OCI-LY7 (cell line): ENCODE results near the gene GMPPA. TPM values are rescaled to one million over a fixed set of nuclear protein-coding genes. Genes with fewer than 3 reads are reported as not detected.

Experiments
- BruUV-seq: library from RNA; stranded (reverse); fragments of 400-500 nt; replicated peaks from 2 replicates; lab custom pipeline; 2021; lab: Mats Ljungman, UMichigan
- CTCF ChIA-PET: fragments of 300-600 bp; sonication (Branson Sonifier 250); formaldehyde crosslinking; loops from one replicate; lab custom pipeline; 2022; ENCODE audit warnings: antibody characterized with exemption; ENCODE audit not compliant: unreplicated experiment; lab: Charles Lee
- POLR2A ChIA-PET: fragments of 300-600 bp; sonication (Branson Sonifier 250); formaldehyde crosslinking; loops from one replicate; lab custom pipeline; 2022; ENCODE audit warnings: antibody characterized with exemption; lab: Charles Lee
- DNase-seq: peaks from one replicate; pipeline ENCODE4 v3.0.0-alpha.2; 2015; ENCODE audit warnings: low spot score
- H2AFZ ChIP-seq: fragments of 200-600 bp; sonication (generic), shearing (Covaris generic); 2 replicates; pipeline ENCODE4 v1.6.1; 2014; ENCODE audit warnings: mild to moderate bottlenecking, antibody characterized with exemption, low read length, moderate library complexity
- H3K27ac ChIP-seq: fragments of 200-600 bp; sonication (generic); 2 replicates; pipeline ENCODE4 v1.5.1; 2014; ENCODE audit warnings: mixed run types, low read depth, mild to moderate bottlenecking, moderate library complexity, low read length, inconsistent platforms; ENCODE audit not compliant: poor library complexity, severe bottlenecking
- H3K36me3 ChIP-seq: fragments of 200-600 bp; sonication (generic); 2 replicates; pipeline ENCODE4 v1.6.1; 2014; ENCODE audit warnings: mild to moderate bottlenecking, antibody characterized with exemption, low read length, moderate library complexity, mixed read lengths; ENCODE audit not compliant: insufficient read depth
- H3K4me1 ChIP-seq: fragments of 200-600 bp; sonication (generic); 2 replicates; pipeline ENCODE4 v1.5.1; 2014; ENCODE audit warnings: mild to moderate bottlenecking, low read length; ENCODE audit not compliant: insufficient read depth, poor library complexity, severe bottlenecking
- H3K4me2 ChIP-seq: fragments of 200-600 bp; sonication (generic); 2 replicates; pipeline ENCODE4 v1.6.1; 2014; ENCODE audit warnings: mild to moderate bottlenecking, low read length
- H3K4me3 ChIP-seq: fragments of 200-600 bp; sonication (generic); 2 replicates; pipeline ENCODE4 v1.5.1; 2014; ENCODE audit warnings: mild to moderate bottlenecking, low read depth, low read length; ENCODE audit not compliant: poor library complexity, severe bottlenecking
- H3K79me2 ChIP-seq: fragments of 200-600 bp; sonication (generic); 2 replicates; pipeline ENCODE4 v1.6.1; 2016; ENCODE audit warnings: low read depth, mild to moderate bottlenecking, low read length, moderate library complexity, mixed read lengths; ENCODE audit not compliant: insufficient read depth
- H3K9me2 ChIP-seq: fragments of 200-600 bp; sonication (generic); 2 replicates; pipeline ENCODE4 v1.6.1; 2016; ENCODE audit warnings: mild to moderate bottlenecking, low read length, mixed read lengths; ENCODE audit not compliant: insufficient read depth
- H3K9me3 ChIP-seq: fragments of 200-600 bp; sonication (generic); 2 replicates; pipeline ENCODE4 v1.6.1; 2014; ENCODE audit warnings: mild to moderate bottlenecking, mixed run types, low read length, mixed read lengths
- H4K20me1 ChIP-seq: fragments of 200-600 bp; sonication (generic); 2 replicates; pipeline ENCODE4 v1.6.1; 2014; ENCODE audit warnings: mild to moderate bottlenecking, antibody characterized with exemption, low read length, moderate library complexity, mixed read lengths; ENCODE audit not compliant: insufficient read depth
- CTCF ChIP-seq: fragments of 200-600 bp; sonication (generic); conservative IDR thresholded peaks from 2 replicates; pipeline ENCODE4 v1.5.1; 2014; ENCODE audit warnings: mild to moderate bottlenecking, antibody characterized with exemption, low read length, moderate library complexity, mixed read lengths
- EZH2phosphoT487 ChIP-seq: fragments of 200-600 bp; sonication (generic); IDR thresholded peaks from 2 replicates; pipeline ENCODE4 v1.6.1; 2018; ENCODE audit warnings: low read depth, borderline replicate concordance, mild to moderate bottlenecking, mixed run types, antibody characterized with exemption, low read length, moderate library complexity, mixed read lengths
- intact Hi-C: fragments of 100-400 bp; cut with micrococcal nuclease; formaldehyde crosslinking; loops from one replicate; pipeline ENCODE4 v1.10.0; 2022; ENCODE audit not compliant: unreplicated experiment
- total RNA-seq, 2 experiments: library from RNA; depleted of rRNA in 1 of 2; stranded (reverse); fragments of >200 nt in 1 of 2; shearing (Covaris generic) in 1 of 2; gene quantifications; 2 replicates each; pipeline ENCODE4 v1.2.3, GENCODE V29; 2014 to 2022

The GMPPA gene
- total RNA-seq, 2 experiments from 2014 or later: 28.4 to 46.4 TPM

GRCh38 chr2:219540784-219541504 is 42.3 kb downstream of the GMPPA start:
- H2AFZ ChIP-seq: no peak overlapping the region; the same call in 1 of the 2 replicates
- H3K27ac ChIP-seq: no peak overlapping the region
- H3K9me2 ChIP-seq: no peaks in the 10 kb centered on the region
- no peaks in the 10 kb centered on the region for H3K9me3 ChIP-seq
- H3K36me3 ChIP-seq: peaks cover 24% of the 10 kb centered on the region
- DNase-seq: no peak
- no TSS peak for BruUV-seq
- TF ChIP-seq CTCF: no peak
- TF ChIP-seq EZH2phosphoT487: no peak
- ChIA-PET POLR2A (interaction anchor here (0.9 to 1.1 kb wide), 2 partner anchors 42 to 56 kb away, joined by 3 to 4 read pairs; partner anchors contain the start of genes GMPPA and STK11IP), CTCF (interaction anchor here (0.5 to 2.0 kb wide), 7 partner anchors 11 to 1691 kb away, joined by 3 to 6 read pairs (median 3); partner anchors contain the start of gene GMPPA)
- intact Hi-C loops: loop anchor here (1.0 to 5.0 kb wide), 4 partner anchors 101 to 364 kb away; partner anchors contain the start of genes CNPPD1, DNPEP and RETREG2
- H3K4me2 ChIP-seq: peak overlapping the region; percentile 81; the same call in 1 of the 2 replicates
- 0 out of 2 replicates have a peak, but pooled peaks cover 5% of the 10 kb centered on the region for H4K20me1 ChIP-seq
- no peaks in the 10 kb centered on the region for H3K4me1 ChIP-seq
- H3K4me3 ChIP-seq: peak overlapping the region; percentile 80
- peaks cover 9% of the 10 kb centered on the region; the same call in 1 of the 2 replicates for H3K79me2 ChIP-seq

GRCh38 chr2:219541611-219542180 is 43.0 kb downstream of the GMPPA start:
- Histone ChIP-seq H2AFZ (peak overlapping the region; percentile 27; the same call in 1 of the 2 replicates), H3K9me3 (no peaks in the 10 kb centered on the region), H3K4me2 (peak overlapping the region; percentile 81), H3K36me3 (peaks cover 24% of the 10 kb centered on the region), H3K27ac (no peak overlapping the region), H3K4me3 (peak overlapping the region; percentile 80), H4K20me1 (0 out of 2 replicates have a peak, but pooled peaks cover 5% of the 10 kb centered on the region), H3K79me2 (peaks cover 9% of the 10 kb centered on the region; the same call in 1 of the 2 replicates), H3K4me1 (no peaks in the 10 kb centered on the region), H3K9me2 (no peaks in the 10 kb centered on the region)
- intact Hi-C loops: loop anchor here (1.0 to 5.0 kb wide), 4 partner anchors 101 to 364 kb away; partner anchors contain the start of genes CNPPD1, DNPEP and RETREG2
- TF ChIP-seq CTCF: peak; percentile 100
- no peak for TF ChIP-seq EZH2phosphoT487
- peak; percentile 92 for DNase-seq
- ChIA-PET CTCF (interaction anchor here (0.5 to 2.0 kb wide), 7 partner anchors 11 to 1690 kb away, joined by 3 to 6 read pairs (median 4); partner anchors contain the start of gene GMPPA), POLR2A (interaction anchor here (0.9 to 1.1 kb wide), 2 partner anchors 43 to 55 kb away, joined by 3 to 4 read pairs; partner anchors contain the start of genes GMPPA and STK11IP)
- no TSS peak for BruUV-seq
